H1 (cell line): ENCODE data around the gene CDC42EP2. TPM values are rescaled to one million over a fixed set of nuclear protein-coding genes. Genes with fewer than 3 reads are reported as not detected.

ENCODE experiments used
- CTCF ChIA-PET: fragments of 300-600 bp; sonication (Branson Sonifier 250); formaldehyde crosslinking; loops from one replicate; lab custom pipeline; 2021; ENCODE audit not compliant: partially characterized antibody; lab: Charles Lee
- POLR2A ChIA-PET: fragments of 300-600 bp; sonication (Branson Sonifier 250); formaldehyde crosslinking; loops from one replicate; lab custom pipeline; 2021; ENCODE audit warnings: inconsistent platforms; ENCODE audit not compliant: partially characterized antibody; lab: Charles Lee
- DNase-seq, 2 experiments: peaks; one replicate each; pipeline versions ENCODE4 v3.0.0 to v3.0.0-alpha.2; 2010 to 2022; ENCODE audit warnings: low spot score in 2 of 2, low read depth in 1 of 2, mixed read lengths in 1 of 2
- FAIRE-seq: peaks from 2 replicates; lab custom pipeline; 2011; peaks lifted over from hg19 to GRCh38; lab: Jason Lieb, UNC
- H2AFZ ChIP-seq: 2 replicates; pipeline ENCODE4 v1.8.1; 2012; ENCODE audit warnings: low read length, inconsistent platforms
- H2AK5ac ChIP-seq: 2 replicates; pipeline ENCODE4 v1.6.1; 2013; ENCODE audit warnings: low read depth, low read length
- H2BK120ac ChIP-seq: replicated peaks from 2 replicates; pipeline ENCODE3; 2013; ENCODE audit warnings: low read depth, low read length, inconsistent platforms
- H2BK12ac ChIP-seq: 2 replicates; pipeline ENCODE4 v1.6.1; 2013; ENCODE audit warnings: low read depth, low read length
- H2BK15ac ChIP-seq: 2 replicates; pipeline ENCODE4 v1.6.1; 2013; ENCODE audit warnings: low read length
- H2BK20ac ChIP-seq: 2 replicates; pipeline ENCODE4 v1.6.1; 2013; ENCODE audit warnings: low read length
- H2BK5ac ChIP-seq: 2 replicates; pipeline ENCODE4 v1.6.1; 2013; ENCODE audit warnings: low read depth, low read length
- H3K14ac ChIP-seq: 2 replicates; pipeline ENCODE4 v1.6.1; 2013; ENCODE audit warnings: inconsistent platforms; ENCODE audit not compliant: insufficient read length
- H3K18ac ChIP-seq: 2 replicates; pipeline ENCODE4 v1.6.1; 2013; ENCODE audit warnings: low read length; ENCODE audit errors: extremely low read depth
- H3K23ac ChIP-seq: 2 replicates; pipeline ENCODE4 v1.6.1; 2013; ENCODE audit warnings: inconsistent platforms; ENCODE audit not compliant: insufficient read length
- H3K23me2 ChIP-seq: 2 replicates; pipeline ENCODE4 v1.6.1; 2013; ENCODE audit warnings: low read depth, low read length
- H3K27ac ChIP-seq: 2 replicates; pipeline ENCODE4 v1.6.1; 2011; ENCODE audit warnings: low read depth, low read length, inconsistent platforms
- H3K27me3 ChIP-seq, 4 experiments: replicated peaks in 1 of 4; 1 replicate in 1 of 4; 2 replicates in 3 of 4; pipeline versions ENCODE4 v1.6.1 to v1.8.1; 2011 to 2013; ENCODE audit warnings: low read length in 3 of 4, mild to moderate bottlenecking in 3 of 4, inconsistent platforms in 2 of 4, mixed read lengths in 2 of 4, moderate library complexity in 1 of 4; ENCODE audit not compliant: control insufficient read depth in 3 of 4, insufficient read depth in 3 of 4; ENCODE audit errors: extremely low read depth in 1 of 4
- H3K36me3 ChIP-seq, 4 experiments: 2 replicates each; pipeline versions ENCODE4 v1.6.1 to v1.8.1; 2011 to 2013; ENCODE audit warnings: mild to moderate bottlenecking in 4 of 4, low read length in 3 of 4, moderate library complexity in 2 of 4, control low read depth in 1 of 4, inconsistent platforms in 1 of 4; ENCODE audit not compliant: insufficient read depth in 4 of 4, control insufficient read depth in 2 of 4
- H3K4ac ChIP-seq: replicated peaks from 2 replicates; pipeline ENCODE3; 2013; ENCODE audit warnings: low read length, low read depth, mixed read lengths, inconsistent platforms; ENCODE audit not compliant: insufficient read length
- H3K4me1 ChIP-seq, 4 experiments: replicated peaks in 1 of 4; 1 replicate in 1 of 4; 2 replicates in 3 of 4; pipeline versions ENCODE4 v1.6.1 to v1.8.1; 2011 to 2013; ENCODE audit warnings: low read length in 3 of 4, inconsistent platforms in 2 of 4, mixed read lengths in 1 of 4; ENCODE audit not compliant: insufficient read depth in 4 of 4, control insufficient read depth in 3 of 4
- H3K4me2 ChIP-seq, 2 experiments: 2 replicates each; pipeline versions ENCODE4 v1.6.1 to v1.8.1; 2011 to 2013; ENCODE audit warnings: low read depth in 2 of 2, low read length in 2 of 2, control low read depth in 1 of 2, inconsistent platforms in 1 of 2, mild to moderate bottlenecking in 1 of 2; ENCODE audit not compliant: insufficient read depth in 1 of 2
- H3K4me3 ChIP-seq, 4 experiments: fragments of 200-600, 300-600 bp in 1 of 4; sonication (generic), shearing (Covaris generic), sonication (Bioruptor Twin) in 1 of 4; 2 replicates each; pipeline versions ENCODE4 v1.5.1 to v1.8.1; 2011 to 2016; ENCODE audit warnings: low read length in 4 of 4, low read depth in 3 of 4, control low read depth in 2 of 4, inconsistent platforms in 2 of 4, mild to moderate bottlenecking in 2 of 4, mixed read lengths in 1 of 4, moderate library complexity in 1 of 4; ENCODE audit not compliant: insufficient read depth in 2 of 4; ENCODE audit errors: extremely low read depth in 1 of 4
- H3K56ac ChIP-seq: replicated peaks from 2 replicates; pipeline ENCODE3; 2013; ENCODE audit warnings: low read depth, mild to moderate bottlenecking, mixed read lengths, low read length, inconsistent platforms; ENCODE audit not compliant: insufficient read length
- H3K79me1 ChIP-seq: 2 replicates; pipeline ENCODE4 v1.6.1; 2013; ENCODE audit warnings: low read depth, low read length, control low read depth
- H3K79me2 ChIP-seq, 2 experiments: 2 replicates each; pipeline versions ENCODE4 v1.6.1 to v1.8.1; 2012 to 2013; ENCODE audit warnings: low read length in 2 of 2, mild to moderate bottlenecking in 2 of 2, inconsistent platforms in 1 of 2; ENCODE audit not compliant: insufficient read depth in 2 of 2, control insufficient read depth in 1 of 2
- H3K9ac ChIP-seq, 4 experiments: replicated peaks in 1 of 4; 1 replicate in 1 of 4; 2 replicates in 3 of 4; pipeline versions ENCODE4 v1.6.1 to v1.8.1; 2011 to 2013; ENCODE audit warnings: low read depth in 3 of 4, low read length in 3 of 4, control low read depth in 2 of 4, mild to moderate bottlenecking in 2 of 4, moderate library complexity in 2 of 4, inconsistent platforms in 1 of 4; ENCODE audit errors: extremely low read depth in 1 of 4
- H3K9me3 ChIP-seq, 2 experiments: 2 replicates each; pipeline versions ENCODE4 v1.6.1 to v1.8.1; 2012 to 2013; ENCODE audit warnings: mild to moderate bottlenecking in 2 of 2, moderate library complexity in 2 of 2, control low read depth in 1 of 2, inconsistent platforms in 1 of 2, low read depth in 1 of 2, low read length in 1 of 2, mixed read lengths in 1 of 2; ENCODE audit not compliant: insufficient read depth in 2 of 2
- H4K20me1 ChIP-seq, 2 experiments: replicated peaks in 1 of 2; 2 replicates each; pipeline versions ENCODE3 to v1.8.1; 2011 to 2013; ENCODE audit warnings: inconsistent platforms in 2 of 2, low read length in 2 of 2, mild to moderate bottlenecking in 1 of 2; ENCODE audit not compliant: insufficient read depth in 2 of 2, control insufficient read depth in 1 of 2
- H4K5ac ChIP-seq: 2 replicates; pipeline ENCODE4 v1.6.1; 2013; ENCODE audit warnings: low read length, low read depth, mixed read lengths, inconsistent platforms; ENCODE audit not compliant: insufficient read length
- H4K8ac ChIP-seq: 2 replicates; pipeline ENCODE4 v1.8.0; 2013; ENCODE audit warnings: mild to moderate bottlenecking, moderate library complexity, low read length, inconsistent platforms; ENCODE audit not compliant: insufficient read depth; ENCODE audit errors: extremely low read depth
- H4K91ac ChIP-seq: replicated peaks from 2 replicates; pipeline ENCODE3; 2013; ENCODE audit warnings: low read length, mixed read lengths, inconsistent platforms; ENCODE audit not compliant: insufficient read length
- CBX5 ChIP-seq: fragments of 300-800, 300-1000 bp; sonication (generic); IDR thresholded peaks from 2 replicates; pipeline ENCODE4 v1.7.1; 2016; ENCODE audit warnings: antibody characterized with exemption, low read length, low read depth
- CTBP2 ChIP-seq: IDR thresholded peaks from 2 replicates; pipeline ENCODE4 v1.7.0; 2011; ENCODE audit warnings: borderline replicate concordance, mild to moderate bottlenecking, moderate library complexity, mixed read lengths, low read length; ENCODE audit not compliant: insufficient read depth, insufficient read length
- EP300 ChIP-seq, 2 experiments: IDR thresholded peaks; 1 replicate in 1 of 2; 2 replicates in 1 of 2; pipeline ENCODE4 v1.6.1; 2011 to 2012; ENCODE audit warnings: low read depth in 2 of 2, low read length in 2 of 2, mild to moderate bottlenecking in 2 of 2, borderline replicate concordance in 1 of 2, inconsistent platforms in 1 of 2, moderate library complexity in 1 of 2
- NANOG ChIP-seq: IDR thresholded peaks from 2 replicates; pipeline ENCODE4 v1.6.1; 2011; ENCODE audit warnings: low read length, low read depth, mild to moderate bottlenecking, inconsistent platforms; ENCODE audit not compliant: insufficient read depth, poor library complexity, severe bottlenecking
- POU5F1 ChIP-seq: IDR thresholded peaks from 2 replicates; pipeline ENCODE4 v1.6.1; 2011; ENCODE audit warnings: low read depth, mild to moderate bottlenecking, low read length, moderate library complexity
- TCF12 ChIP-seq: IDR thresholded peaks from 2 replicates; pipeline ENCODE4 v1.6.1; 2011; ENCODE audit warnings: low read depth, mild to moderate bottlenecking, low read length
- YY1 ChIP-seq: IDR thresholded peaks from 2 replicates; pipeline ENCODE4 v1.6.1; 2011; ENCODE audit warnings: low read depth, mild to moderate bottlenecking, low read length
- WGBS, 2 experiments: shearing (Covaris generic) in 1 of 2; methylation state at CpG; one replicate each; pipeline versions ENCODE4 v1.1.6 to v1.1.7; 2013 to 2015; ENCODE audit warnings: low lambda C conversion rate in 2 of 2, mixed read lengths in 2 of 2, inconsistent platforms in 1 of 2, low coverage in 1 of 2, missing lambda C conversion rate in 1 of 2; ENCODE audit not compliant: insufficient replicate concordance in 2 of 2, insufficient coverage in 1 of 2, insufficient read length in 1 of 2; ENCODE audit errors: extremely low coverage in 1 of 2, missing lambda C conversion rate in 1 of 2; 5-methylcytosine and 5-hydroxymethylcytosine counted together
- polyA plus RNA-seq, 7 experiments: library from polyadenylated mRNA; depleted of rRNA in 3 of 7; stranded (reverse) in 5 of 7; unstranded in 2 of 7; fragments of >200 nt in 5 of 7; fragments of 200-250 nt in 2 of 7; gene quantifications; 1 replicate in 5 of 7; 2 replicates in 1 of 7; 4 replicates in 1 of 7; pipeline versions ENCODE4 v1.2.1 to v1.2.3, GENCODE V29; 2011 to 2013; ENCODE audit warnings: missing spikeins in 2 of 7, mixed read lengths in 2 of 7
- total RNA-seq: library from RNA; stranded (reverse); fragmentation: NEBNext Ultra II Directional; extraction: Animal tissue kit (Norgen Biotek cat#: 25700); gene quantifications from 2 replicates; pipeline ENCODE4 v1.2.1, GENCODE V29; 2021
- TF ChIP-seq, protein P1 (sequence below): IDR thresholded peaks from 2 replicates; pipeline ENCODE4 v1.6.1; 2012; ENCODE audit warnings: low read length, inconsistent platforms

The CDC42EP2 gene
- total and polyA plus RNA-seq, 2 of the 8 experiments (the other 6 are each of a cell fraction or from before 2014, with no cell fraction given): 11.8 to 13.3 TPM

- FAIRE-seq: no peak
These were observed 36.3 kb upstream of the CDC42EP2 start for GRCh38 chr11:65278356-65278755.

More at GRCh38 chr11:65278356-65278755, 36.3 kb upstream of the CDC42EP2 start:
- Histone ChIP-seq H3K23me2 (no peaks in the 10 kb centered on the region), H3K4me3 (no peak overlapping the region), H4K20me1 (peaks cover 0 to 1% of the 10 kb centered on the region in 2 experiments), H3K9ac (no peak overlapping the region; a peak in 1 of 7 replicates), H3K4ac (no peak overlapping the region), H2AFZ (no peak overlapping the region), H3K14ac (no peak overlapping the region), H2BK20ac (no peak overlapping the region), H3K79me2 (no peaks in the 10 kb centered on the region), H2BK15ac (no peak overlapping the region), H3K9me3 (no peaks in the 10 kb centered on the region), H3K4me2 (no peak overlapping the region), H2BK12ac (no peak overlapping the region; the same call in 1 of the 2 replicates), H3K27me3 (no peaks in the 10 kb centered on the region), H3K4me1 (no peaks in the 10 kb centered on the region; a peak in 1 of 7 replicates), H3K23ac (no peak overlapping the region), H3K56ac (no peak overlapping the region), H3K79me1 (no peaks in the 10 kb centered on the region; the same call in 1 of the 2 replicates), H3K18ac (no peak overlapping the region), H4K5ac (no peak overlapping the region), H3K27ac (no peak overlapping the region), H4K8ac (no peak overlapping the region), H2BK120ac (no peak overlapping the region), H2AK5ac (no peak overlapping the region), H4K91ac (no peak overlapping the region), H2BK5ac (no peak overlapping the region; the same call in 1 of the 2 replicates), H3K36me3 (peaks cover 22 to 69% (median 60%) of the 10 kb centered on the region in 4 experiments; a peak in 7 of 8 replicates)
- CTCF ChIA-PET: interaction anchor here (1.3 to 45.6 kb wide), 4 partner anchors 12 to 74 kb away, joined by 3 to 1179 read pairs (median 5); partner anchors contain the start of genes CDC42EP2 and DPF2
- 80% methylated on average over 2 of the region's 2 CpGs; no CpG with 5 or more reads in 1 of the 2 experiments for WGBS, 2 experiments
- DNase-seq: no peak
- no peak for TF ChIP-seq CBX5
- no peak for TF ChIP-seq TCF12
- no peak for TF ChIP-seq POU5F1
- TF ChIP-seq CTBP2: no peak
- TF ChIP-seq, protein P1, sequence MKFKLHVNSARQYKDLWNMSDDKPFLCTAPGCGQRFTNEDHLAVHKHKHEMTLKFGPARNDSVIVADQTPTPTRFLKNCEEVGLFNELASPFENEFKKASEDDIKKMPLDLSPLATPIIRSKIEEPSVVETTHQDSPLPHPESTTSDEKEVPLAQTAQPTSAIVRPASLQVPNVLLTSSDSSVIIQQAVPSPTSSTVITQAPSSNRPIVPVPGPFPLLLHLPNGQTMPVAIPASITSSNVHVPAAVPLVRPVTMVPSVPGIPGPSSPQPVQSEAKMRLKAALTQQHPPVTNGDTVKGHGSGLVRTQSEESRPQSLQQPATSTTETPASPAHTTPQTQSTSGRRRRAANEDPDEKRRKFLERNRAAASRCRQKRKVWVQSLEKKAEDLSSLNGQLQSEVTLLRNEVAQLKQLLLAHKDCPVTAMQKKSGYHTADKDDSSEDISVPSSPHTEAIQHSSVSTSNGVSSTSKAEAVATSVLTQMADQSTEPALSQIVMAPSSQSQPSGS: no peak
- TF ChIP-seq EP300 (IDR thresholded peaks at IDR 0.05; ENCODE audit: borderline replicate concordance in 1 of 2, low read depth in 2 of 2, low read length in 2 of 2): no peak
- no peak for TF ChIP-seq NANOG
- TF ChIP-seq YY1: no peak
- POLR2A ChIA-PET: interaction anchor here (0.8 to 5.3 kb wide), 7 partner anchors 8 to 51 kb away, joined by 3 to 34 read pairs (median 4); no protein-coding TSS in a partner anchor
